HG03378 (cell line): Measurements from ENCODE around the gene C3AR1.
"Not testable (repeated sequence)": the region's sequence is repeated elsewhere in the genome, so short reads cannot be mapped to it uniquely, and the experiment has no call there.

ENCODE experiments used
- ATAC-seq: cut with Tn5 transposase; IDR thresholded peaks from one replicate; pipeline ENCODE4 v1.9.1; 2021; ENCODE audit warnings: mild to moderate bottlenecking, moderate library complexity; ENCODE audit not compliant: unreplicated experiment

The C3AR1 gene

DNA sequence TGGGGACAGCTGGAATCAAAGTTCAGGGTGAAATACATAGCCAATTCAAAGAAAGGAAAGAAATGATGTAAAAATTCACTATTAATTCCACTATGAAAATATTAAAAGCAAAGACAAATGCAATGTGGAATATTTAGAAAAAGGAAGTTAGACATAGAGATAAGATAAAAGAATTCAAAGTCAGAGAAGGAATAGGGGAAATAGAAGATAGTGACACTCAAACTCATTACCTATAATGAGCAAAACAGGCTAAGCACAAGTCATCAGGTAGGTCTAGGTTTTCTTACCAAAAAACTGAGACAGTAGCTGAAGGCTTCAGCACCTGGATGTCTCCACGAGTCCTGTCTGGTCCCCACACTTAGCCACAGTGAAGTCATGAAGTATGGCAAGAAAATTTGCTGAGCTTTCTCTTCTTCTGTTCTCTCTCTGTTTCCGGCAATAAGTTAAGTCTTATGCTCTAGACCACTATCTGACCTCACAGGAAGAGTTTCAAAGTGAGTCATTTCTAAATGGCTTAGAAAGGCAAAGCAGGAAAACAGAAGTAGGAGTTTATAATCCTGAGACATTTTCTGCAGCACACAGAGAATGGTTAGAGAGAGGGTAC lies at the start of gene C3AR1:
Gene C3AR1, minus strand, starts transcription at position 369 of the 604 bp plus-strand sequence. CDS start 6,174 bp downstream, outside the sequence.
- peak; percentile 74 for ATAC-seq

GRCh38 chr12:8113117-8113516 lies 47.0 kb upstream of the C3AR1 start:
- not testable (repeated sequence) for ATAC-seq

DNA sequence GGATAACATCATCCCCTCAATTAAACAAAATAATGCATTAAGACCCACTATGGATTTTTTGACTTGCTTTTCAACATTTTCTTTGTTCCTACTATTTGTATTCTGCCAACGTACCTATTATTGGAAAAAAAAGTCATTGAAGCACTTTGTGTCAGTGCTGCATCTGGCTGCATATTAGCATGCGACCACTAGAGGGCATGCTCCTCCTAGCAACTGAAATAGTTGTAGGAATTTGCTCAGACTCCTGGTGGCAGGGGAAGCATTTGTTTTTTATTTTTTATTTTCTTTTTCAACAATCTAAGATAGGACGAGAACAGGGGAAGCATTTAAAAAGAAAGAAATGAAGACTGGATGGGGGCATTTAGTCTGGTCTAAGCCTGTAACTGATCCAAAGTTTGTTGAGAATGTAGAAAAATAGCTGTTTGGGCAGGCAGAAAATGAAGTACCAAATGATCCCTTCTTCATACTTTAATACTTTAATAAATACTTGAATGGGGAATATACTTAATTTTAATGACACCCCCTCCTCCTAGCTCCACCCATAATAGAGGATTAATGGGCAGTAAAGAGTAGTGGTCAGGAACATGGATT lies 42.7 kb upstream of the C3AR1 start:
- no peak for ATAC-seq

DNA sequence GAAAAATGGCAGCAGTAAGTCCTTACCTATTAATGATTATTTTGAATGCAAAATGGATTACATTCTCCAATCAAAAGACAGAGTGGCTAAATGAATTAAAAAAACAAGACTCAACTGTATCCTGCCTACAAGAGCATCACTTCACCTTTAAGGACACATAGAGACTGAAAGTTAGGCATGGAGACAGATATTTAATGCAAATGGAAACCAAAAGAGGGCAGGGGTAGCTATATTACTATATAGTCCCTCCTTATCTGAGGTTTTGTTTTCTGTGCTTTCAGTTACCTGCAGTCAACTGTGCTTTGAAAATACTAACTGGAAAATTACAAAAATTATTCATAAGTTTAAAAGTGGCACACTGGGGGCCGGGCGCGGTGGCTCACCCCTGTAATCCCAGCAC lies 33.1 kb upstream of the C3AR1 start:
- no peak for ATAC-seq

DNA sequence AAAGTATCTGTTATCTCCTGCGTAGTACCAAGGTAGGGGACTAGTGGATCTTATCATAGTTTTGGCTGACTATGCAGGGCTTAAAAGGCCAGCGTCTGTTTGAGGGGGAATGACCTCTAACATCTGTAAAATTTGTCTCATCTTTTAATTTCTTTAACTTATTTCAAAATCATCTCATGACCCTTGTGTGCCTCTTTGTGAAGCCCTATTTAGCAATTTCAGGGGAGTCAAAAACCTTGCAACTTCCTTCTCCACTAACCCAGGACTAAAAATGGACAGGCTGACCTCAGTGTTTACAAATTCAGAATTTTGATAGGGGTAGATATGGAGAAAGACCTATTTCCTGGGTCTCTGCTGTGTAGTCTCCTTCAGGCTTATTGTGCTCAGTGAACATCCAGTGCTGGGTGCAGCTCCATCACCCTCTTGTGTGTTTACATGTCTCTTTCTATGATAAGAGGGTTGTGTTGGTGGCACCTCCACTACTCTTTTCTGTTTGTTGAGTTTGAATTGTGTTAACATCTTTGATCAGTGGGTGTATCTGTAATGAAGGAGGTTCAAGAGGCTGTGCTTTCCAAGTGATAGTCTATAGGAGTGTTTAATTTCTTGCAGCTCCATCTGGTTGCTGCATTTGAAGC lies 30.2 kb upstream of the C3AR1 start:
- ATAC-seq = no peak

- no peak for ATAC-seq
Measured at GRCh38 chr12:8093291-8093690, 27.1 kb upstream of the C3AR1 start.

- ATAC-seq = no peak
Measured at GRCh38 chr12:8089716-8090115, 23.6 kb upstream of the C3AR1 start.

- ATAC-seq = not testable (repeated sequence)
Measured at GRCh38 chr12:8089277-8089676, 23.1 kb upstream of the C3AR1 start.

GRCh38 chr12:8088574-8088973 lies 22.4 kb upstream of the C3AR1 start:
- ATAC-seq = peak; percentile 56

DNA sequence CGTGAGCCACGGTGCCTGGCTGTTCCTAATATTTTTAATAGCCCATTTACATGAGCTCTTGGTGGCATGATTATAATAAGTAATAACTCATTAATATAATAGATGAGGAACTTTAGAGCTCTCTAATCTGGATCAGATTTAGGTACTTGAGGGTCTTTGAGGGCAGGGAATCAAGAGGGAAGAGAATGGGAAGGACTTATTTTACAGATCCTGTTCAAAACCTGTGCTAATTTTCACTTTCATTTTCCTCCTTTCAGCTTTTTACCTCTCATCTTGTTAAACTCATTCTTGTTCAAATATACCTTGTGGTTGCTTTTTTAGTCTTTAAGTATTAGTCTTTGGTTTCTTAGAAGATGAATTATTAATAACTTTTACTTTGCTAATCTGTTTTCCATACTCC lies 21.5 kb upstream of the C3AR1 start:
- no peak for ATAC-seq

GRCh38 chr12:8084351-8084750 lies 18.2 kb upstream of the C3AR1 start:
- not testable (repeated sequence) for ATAC-seq

DNA sequence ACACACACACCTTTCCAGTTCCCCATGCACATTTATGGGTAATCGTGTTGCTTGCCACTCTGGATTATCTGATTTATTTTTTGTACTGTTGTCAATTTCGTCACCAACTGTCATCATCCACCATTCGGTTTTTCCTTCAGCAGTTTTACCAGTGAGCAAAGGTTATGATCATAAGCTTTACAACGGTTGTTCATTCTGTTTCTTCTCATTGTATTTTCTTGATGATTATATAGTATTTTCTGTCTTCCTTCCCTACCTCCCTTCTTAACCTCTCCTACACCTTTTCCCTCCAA lies 16.6 kb upstream of the C3AR1 start:
- ATAC-seq = no peak

DNA sequence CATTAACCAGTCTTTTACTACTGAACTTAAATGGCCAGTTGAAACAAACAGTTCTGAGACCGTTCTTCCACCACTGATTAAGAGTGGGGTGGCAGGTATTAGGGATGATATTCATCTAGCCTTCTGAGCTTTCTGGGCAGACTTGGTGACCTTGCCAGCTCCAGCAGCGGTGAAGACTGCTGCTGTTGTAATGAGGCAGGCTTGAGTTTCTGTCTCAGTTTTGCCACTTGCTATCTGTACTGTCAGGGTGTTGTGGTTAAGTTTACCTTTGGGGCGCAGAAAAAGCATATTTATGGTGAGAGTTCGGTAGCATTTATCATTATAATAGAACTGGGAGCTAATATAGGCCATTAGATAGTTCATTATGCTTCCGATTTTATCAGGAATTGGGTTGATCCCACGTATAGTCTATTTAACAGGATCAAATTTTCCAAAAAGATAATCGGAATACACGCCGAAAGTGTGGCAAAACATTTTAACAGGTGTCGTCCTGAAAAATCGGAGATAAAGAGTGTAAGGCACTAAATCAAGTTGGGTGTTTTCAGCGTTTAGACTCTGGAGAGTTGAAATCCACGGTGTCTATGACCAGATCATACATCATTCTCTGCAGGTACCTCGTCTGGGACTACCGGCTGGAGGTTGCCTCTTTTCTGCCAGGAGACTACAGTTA lies 15.2 kb upstream of the C3AR1 start:
- ATAC-seq = no peak

DNA sequence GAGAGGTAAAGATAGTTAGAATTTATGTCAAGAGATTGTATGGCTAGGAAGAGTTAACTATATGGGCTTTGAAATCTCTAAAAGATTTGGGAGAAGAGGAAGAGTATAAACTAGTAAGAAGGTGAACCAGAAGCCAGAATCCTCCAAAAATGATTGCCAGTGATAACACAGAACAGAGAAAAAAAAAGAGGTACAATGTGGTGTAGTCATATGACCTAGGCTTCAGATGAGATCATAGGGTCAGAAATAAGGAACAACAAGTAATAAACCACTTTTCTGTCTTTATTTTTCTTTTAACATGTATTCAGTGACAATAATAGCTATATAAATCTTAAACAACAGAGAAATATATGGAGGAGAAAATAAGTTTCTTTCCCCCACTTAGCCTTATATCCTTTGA lies 14.0 kb upstream of the C3AR1 start:
- no peak for ATAC-seq

- no peak for ATAC-seq
Measured at GRCh38 chr12:8078916-8079315, 12.8 kb upstream of the C3AR1 start.

DNA sequence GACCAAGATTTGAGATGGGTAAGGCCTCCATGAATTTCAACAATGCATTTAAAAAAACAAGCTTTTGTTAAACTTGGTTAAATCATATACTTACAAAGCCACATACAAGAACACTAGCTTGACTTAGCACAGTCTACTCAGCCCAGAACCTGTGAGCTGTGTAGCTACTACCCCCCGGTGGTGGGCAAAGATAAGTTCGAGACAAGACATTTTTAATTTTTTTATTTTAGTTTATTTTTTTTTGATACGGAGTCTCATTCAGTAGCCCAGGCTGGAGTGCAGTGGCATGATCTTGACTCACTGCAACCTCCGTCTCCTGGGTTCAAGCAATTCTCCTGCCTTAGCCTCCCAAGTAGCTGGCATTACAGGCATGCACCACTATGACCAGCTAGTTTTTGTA lies 12.2 kb upstream of the C3AR1 start:
- no peak for ATAC-seq

DNA sequence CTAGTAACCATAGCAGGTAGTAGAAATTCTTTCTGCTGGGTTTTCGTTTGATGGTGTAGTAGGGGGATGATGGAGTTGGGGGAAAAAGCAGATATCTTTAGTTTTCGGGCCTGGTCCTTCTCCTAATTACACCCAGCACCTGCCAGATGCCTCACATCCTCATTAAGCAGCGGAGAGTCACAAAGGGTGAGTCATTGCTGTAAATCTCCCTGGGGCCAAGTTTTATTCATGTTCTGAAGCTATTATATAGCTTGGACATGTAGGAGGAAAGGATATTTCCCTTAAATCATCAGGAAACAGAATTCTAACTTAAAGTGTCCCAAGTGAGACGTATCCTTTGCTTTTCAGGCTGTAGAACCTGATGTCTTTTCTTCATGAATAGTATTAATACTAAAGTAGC lies 11.0 kb upstream of the C3AR1 start:
- ATAC-seq = no peak

DNA sequence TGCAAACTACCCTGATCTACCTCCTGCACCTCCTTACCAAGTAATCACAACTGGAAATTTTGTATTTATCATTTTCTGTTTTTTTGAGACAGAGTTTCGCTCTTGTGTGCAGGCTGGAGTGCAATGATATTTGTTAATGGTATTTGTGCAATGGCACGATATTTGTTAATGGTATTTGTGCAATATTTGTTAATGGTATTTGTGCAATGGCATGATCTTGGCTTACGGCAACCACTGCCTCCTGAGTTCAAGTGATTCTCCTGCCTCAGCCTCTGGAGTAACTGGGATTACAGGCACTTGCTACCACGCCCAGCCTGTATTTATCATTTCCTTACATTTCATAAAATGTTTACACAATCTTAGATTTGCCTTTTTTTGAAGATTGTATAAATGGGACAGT lies 10.2 kb upstream of the C3AR1 start:
- no peak for ATAC-seq

DNA sequence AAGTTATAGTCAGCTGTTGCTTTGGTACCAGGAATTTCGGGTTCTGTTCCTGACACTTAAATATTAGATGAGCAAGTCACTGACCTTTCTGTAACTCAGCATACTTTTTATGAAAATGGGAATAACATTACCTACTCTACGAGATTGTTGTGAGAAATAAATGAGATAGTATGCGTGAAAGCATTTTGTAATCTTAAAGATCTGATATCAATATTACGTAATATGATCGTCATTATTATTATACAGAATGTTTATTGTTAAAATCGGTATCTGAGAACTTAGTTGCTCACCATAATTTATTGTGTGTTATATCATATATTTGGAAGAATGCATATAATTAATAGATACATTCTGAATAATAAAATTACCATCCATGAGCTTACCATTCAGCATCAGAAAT lies 9.8 kb upstream of the C3AR1 start:
- no peak for ATAC-seq

GRCh38 chr12:8071820-8072219 lies 5.7 kb upstream of the C3AR1 start:
- not testable (repeated sequence) for ATAC-seq

- no peak for ATAC-seq
Measured at GRCh38 chr12:8069582-8069981, 3.4 kb upstream of the C3AR1 start.

GRCh38 chr12:8064131-8064530 lies 2.0 kb downstream of the C3AR1 start:
- no peak for ATAC-seq
